Fibroblast of lung (primary cell): Measurements from ENCODE around the gene DERL2. TPM values are rescaled to one million over a fixed set of nuclear protein-coding genes. Genes with fewer than 3 reads are reported as not detected.

Experiments
- DNase-seq, 2 donors: peaks; one replicate each; pipeline versions ENCODE4 v3.0.0 to v3.0.0-alpha.2; 2010; ENCODE audit warnings: low read depth in 2 of 2
- H2AFZ ChIP-seq: 2 replicates; pipeline ENCODE4 v1.5.1; 2012; ENCODE audit warnings: low read length, control low read depth, inconsistent platforms
- H3K27ac ChIP-seq: 2 replicates; pipeline ENCODE4 v1.5.1; 2011; ENCODE audit warnings: low read length, control low read depth; ENCODE audit not compliant: insufficient read depth
- H3K27me3 ChIP-seq: 2 replicates; pipeline ENCODE4 v1.5.1; 2011; ENCODE audit warnings: mild to moderate bottlenecking, low read length; ENCODE audit not compliant: control insufficient read depth, insufficient read depth
- H3K36me3 ChIP-seq: 2 replicates; pipeline ENCODE4 v1.5.1; 2011; ENCODE audit warnings: low read length; ENCODE audit not compliant: control insufficient read depth, insufficient read depth
- H3K4me1 ChIP-seq: 2 replicates; pipeline ENCODE4 v1.5.1; 2011; ENCODE audit warnings: low read length; ENCODE audit not compliant: control insufficient read depth, insufficient read depth; ENCODE audit errors: extremely low read depth
- H3K4me2 ChIP-seq: 2 replicates; pipeline ENCODE4 v1.5.1; 2011; ENCODE audit warnings: low read length, control low read depth; ENCODE audit not compliant: insufficient read depth; ENCODE audit errors: extremely low read depth
- H3K4me3 ChIP-seq, 4 experiments: fragments of 200-600 bp in 1 of 4; sonication (generic) in 1 of 4; replicated peaks in 1 of 4; 2 replicates each; pipeline ENCODE4 v1.5.1; 2011 to 2016; ENCODE audit warnings: low read length in 4 of 4, low read depth in 3 of 4, mild to moderate bottlenecking in 3 of 4, control low read depth in 2 of 4, inconsistent platforms in 1 of 4, mixed read lengths in 1 of 4; ENCODE audit not compliant: insufficient read depth in 1 of 4; ENCODE audit errors: control extremely low read depth in 1 of 4
- H3K79me2 ChIP-seq: 2 replicates; pipeline ENCODE4 v1.5.1; 2012; ENCODE audit warnings: mild to moderate bottlenecking, low read length, inconsistent platforms; ENCODE audit not compliant: control insufficient read depth, insufficient read depth
- H3K9ac ChIP-seq: 2 replicates; pipeline ENCODE4 v1.5.1; 2011; ENCODE audit warnings: mild to moderate bottlenecking, low read length, control low read depth; ENCODE audit not compliant: insufficient read depth
- H3K9me3 ChIP-seq: 2 replicates; pipeline ENCODE4 v1.5.1; 2012; ENCODE audit warnings: low read depth, low read length; ENCODE audit not compliant: control insufficient read depth, insufficient read depth
- H4K20me1 ChIP-seq: 2 replicates; pipeline ENCODE4 v1.5.1; 2011; ENCODE audit warnings: low read length; ENCODE audit not compliant: control insufficient read depth, insufficient read depth; ENCODE audit errors: extremely low read depth
- CTCF ChIP-seq, 2 donors: IDR thresholded peaks in 1 of 2; conservative IDR thresholded peaks in 1 of 2; 1 replicate in 1 of 2; 2 replicates in 1 of 2; pipeline ENCODE4 v1.5.1; 2011 to 2012; ENCODE audit warnings: low read length in 2 of 2, control low read depth in 1 of 2, inconsistent platforms in 1 of 2, low read depth in 1 of 2, mild to moderate bottlenecking in 1 of 2
- EZH2 ChIP-seq: IDR thresholded peaks from 2 replicates; pipeline ENCODE4 v1.5.1; 2012; ENCODE audit warnings: low read length, control low read depth, mild to moderate bottlenecking; ENCODE audit errors: missing control alignments
- polyA plus RNA-seq, 2 donors: library from polyadenylated mRNA; depleted of rRNA in 1 of 2; stranded (reverse) in 1 of 2; unstranded in 1 of 2; fragments of >200 nt; gene quantifications; 2 replicates each; pipeline ENCODE4 v1.2.1, GENCODE V29; 2011 to 2012; ENCODE audit warnings: missing spikeins in 1 of 2
- total RNA-seq: library from RNA; depleted of rRNA; stranded (reverse); fragments of >200 nt; gene quantifications from 2 replicates; pipeline ENCODE4 v1.2.1, GENCODE V29; 2014

DERL2 gene
- total and polyA plus RNA-seq, 2 donors (not counting 1 experiment from before 2014, with no cell fraction given), result 30.9 to 87.9 TPM

DNA sequence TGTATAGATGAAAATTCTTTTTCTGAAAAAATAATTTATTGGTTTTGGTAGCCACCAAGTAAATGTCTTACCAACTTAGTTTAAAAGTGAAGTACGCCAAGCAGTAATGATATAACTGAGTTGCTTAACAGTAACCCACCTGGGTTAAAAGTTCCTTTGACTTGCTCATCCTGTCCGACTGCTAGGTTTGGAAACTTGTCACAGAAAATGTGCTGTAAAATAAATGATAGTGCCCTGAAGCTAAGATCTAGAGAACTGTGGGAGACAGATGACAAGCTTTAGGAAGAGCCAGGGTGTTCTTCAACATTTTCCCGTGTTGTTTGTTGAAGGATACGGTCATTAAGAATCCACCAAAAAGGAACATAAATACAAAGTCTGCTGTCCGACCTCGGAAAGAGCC is 5.0 kb downstream of the DERL2 start:
- peaks cover 18% of the 10 kb centered on the region for H3K36me3 ChIP-seq
- TF ChIP-seq EZH2 (no peak), CTCF (conservative IDR thresholded peaks at IDR 0.05 in 1 of 2, IDR thresholded peaks at IDR 0.05 in 1 of 2; ENCODE audit: low read depth in 1 of 2, low read length in 2 of 2) (no peak)

GRCh38 chr17:5478992-5479391 is 7.0 kb downstream of the DERL2 start:
- no peak for DNase-seq
- Histone ChIP-seq H3K4me2 (no peak overlapping the region), H2AFZ (no peak overlapping the region), H3K27ac (no peak overlapping the region), H3K36me3 (peaks cover 18% of the 10 kb centered on the region), H3K4me1 (no peaks in the 10 kb centered on the region), H3K4me3 (no peak overlapping the region), H3K9me3 (no peaks in the 10 kb centered on the region), H4K20me1 (no peaks in the 10 kb centered on the region), H3K27me3 (no peaks in the 10 kb centered on the region), H3K9ac (no peak overlapping the region), H3K79me2 (peaks cover 21% of the 10 kb centered on the region)
- no peak for TF ChIP-seq EZH2
- no peak for TF ChIP-seq CTCF (conservative IDR thresholded peaks at IDR 0.05 in 1 of 2, IDR thresholded peaks at IDR 0.05 in 1 of 2; ENCODE audit: low read depth in 1 of 2, low read length in 2 of 2)

More for the DNA sequence above, 5.0 kb downstream of the DERL2 start:
- no peak overlapping the region for H3K4me3 ChIP-seq
- H3K9me3 ChIP-seq, result no peaks in the 10 kb centered on the region
- H3K27me3 ChIP-seq, result no peaks in the 10 kb centered on the region
- no peak for DNase-seq
- no peak overlapping the region for H3K27ac ChIP-seq
- H3K79me2 ChIP-seq, result peaks cover 37% of the 10 kb centered on the region
- no peak overlapping the region for H3K4me2 ChIP-seq
- peaks cover 7% of the 10 kb centered on the region for H3K4me1 ChIP-seq
- H4K20me1 ChIP-seq, result no peaks in the 10 kb centered on the region
- no peak overlapping the region for H2AFZ ChIP-seq
- H3K9ac ChIP-seq, result no peak overlapping the region

DNA sequence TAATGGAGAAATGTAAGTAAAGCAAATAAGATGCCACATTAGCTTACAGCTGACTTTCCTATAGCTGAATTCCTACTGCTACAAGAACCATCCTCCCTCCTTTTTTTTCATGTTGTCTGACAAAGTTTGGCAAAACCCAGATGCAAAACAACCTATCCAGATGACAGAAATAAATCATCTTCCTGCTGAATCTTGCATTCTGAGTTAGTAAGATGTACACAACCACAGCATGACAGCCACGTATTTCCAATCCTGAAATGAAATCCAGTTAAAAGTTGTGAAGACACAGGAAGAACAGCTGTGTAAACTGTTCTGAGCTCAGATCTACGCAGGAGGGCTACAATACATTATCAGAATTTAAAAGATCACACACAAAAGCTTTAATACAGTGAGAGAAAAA is 12.1 kb downstream of the DERL2 start:
- H3K9me3 ChIP-seq, result no peaks in the 10 kb centered on the region
- H3K9ac ChIP-seq, result no peak overlapping the region
- H4K20me1 ChIP-seq, result no peaks in the 10 kb centered on the region
- H3K4me1 ChIP-seq, result no peaks in the 10 kb centered on the region
- no peak overlapping the region for H3K4me2 ChIP-seq
- H2AFZ ChIP-seq, result no peak overlapping the region
- no peak overlapping the region for H3K4me3 ChIP-seq
- peaks cover 3% of the 10 kb centered on the region for H3K79me2 ChIP-seq
- no peak overlapping the region for H3K27ac ChIP-seq
- no peak for TF ChIP-seq EZH2
- no peak for TF ChIP-seq CTCF (conservative IDR thresholded peaks at IDR 0.05 in 1 of 2, IDR thresholded peaks at IDR 0.05 in 1 of 2; ENCODE audit: low read depth in 1 of 2, low read length in 2 of 2)
- DNase-seq, result no peak
- peaks cover 6% of the 10 kb centered on the region for H3K36me3 ChIP-seq
- H3K27me3 ChIP-seq, result no peaks in the 10 kb centered on the region
